Fibroblast of peridontal ligament (primary cell): ENCODE data around the gene COL19A1.
"Not testable (repeated sequence)": the region's sequence is repeated elsewhere in the genome, so short reads cannot be mapped to it uniquely, and the experiment has no call there.

ENCODE experiments used
- DNase-seq: peaks from one replicate; pipeline ENCODE4 v3.0.0-alpha.2; 2010; ENCODE audit errors: extremely low read depth

The COL19A1 gene

DNA sequence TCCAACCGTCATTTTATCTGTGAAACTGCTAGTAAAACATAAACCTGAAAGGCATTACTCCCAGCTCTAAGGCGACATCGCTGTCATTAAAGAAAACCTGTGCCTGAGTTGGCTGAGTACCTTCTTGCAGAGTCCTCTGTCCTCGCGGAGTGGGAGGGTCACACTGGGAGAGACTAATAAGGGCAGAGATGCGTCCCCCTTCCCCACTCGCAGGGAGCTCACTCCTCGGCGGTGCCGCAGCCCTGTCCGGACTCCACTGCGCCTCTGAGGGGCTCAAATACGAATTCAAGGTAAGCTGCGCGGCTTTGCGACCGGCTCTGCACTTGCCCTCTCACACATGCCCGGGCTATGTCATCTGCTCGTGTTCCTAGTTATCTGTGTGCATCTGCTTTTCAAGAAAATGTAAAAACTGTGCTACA lies at the start of gene COL19A1:
Gene COL19A1, plus strand, starts transcription at position 206 of the 419 bp plus-strand sequence. CDS start 13,012 bp downstream, outside the sequence.
- DNase-seq: no peak

DNA sequence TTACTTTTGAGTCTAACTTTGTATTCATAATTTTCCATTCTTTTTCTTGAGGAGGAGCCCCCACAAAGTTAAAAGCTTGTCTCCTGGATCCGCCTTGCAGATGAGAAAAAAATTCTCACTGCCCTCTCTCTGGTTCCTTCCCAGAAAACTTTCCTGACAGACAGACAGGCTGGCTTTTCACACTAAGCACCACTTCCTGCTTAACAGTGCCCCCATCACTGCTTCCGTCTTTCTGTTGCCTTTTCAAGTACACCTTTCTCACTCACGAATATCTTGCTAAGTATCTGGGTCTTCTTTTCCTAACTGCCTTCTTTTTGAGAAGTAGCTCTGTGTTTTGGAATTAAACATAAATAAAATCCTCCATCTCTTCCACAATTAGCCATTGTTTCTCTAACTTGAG lies 49.8 kb upstream of the COL19A1 start:
- no peak for DNase-seq

DNA sequence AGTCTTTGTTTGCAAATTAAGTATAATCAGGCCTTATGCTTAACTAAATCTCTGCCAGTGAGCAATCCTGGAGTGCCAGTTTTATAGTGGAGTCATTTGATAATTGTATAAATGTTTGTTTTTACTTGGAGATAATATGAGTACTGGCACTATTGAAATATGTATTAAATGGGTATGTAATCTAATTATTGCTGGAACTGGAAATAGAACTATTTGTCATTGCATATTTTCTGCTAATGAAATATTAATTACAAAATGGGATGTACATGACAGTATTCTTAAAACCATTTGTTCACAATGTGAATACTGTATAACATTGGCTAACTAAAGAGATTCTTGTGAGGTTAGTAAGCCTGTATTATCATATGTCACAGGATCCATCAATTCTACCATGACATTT lies 49.0 kb upstream of the COL19A1 start:
- DNase-seq: no peak

DNA sequence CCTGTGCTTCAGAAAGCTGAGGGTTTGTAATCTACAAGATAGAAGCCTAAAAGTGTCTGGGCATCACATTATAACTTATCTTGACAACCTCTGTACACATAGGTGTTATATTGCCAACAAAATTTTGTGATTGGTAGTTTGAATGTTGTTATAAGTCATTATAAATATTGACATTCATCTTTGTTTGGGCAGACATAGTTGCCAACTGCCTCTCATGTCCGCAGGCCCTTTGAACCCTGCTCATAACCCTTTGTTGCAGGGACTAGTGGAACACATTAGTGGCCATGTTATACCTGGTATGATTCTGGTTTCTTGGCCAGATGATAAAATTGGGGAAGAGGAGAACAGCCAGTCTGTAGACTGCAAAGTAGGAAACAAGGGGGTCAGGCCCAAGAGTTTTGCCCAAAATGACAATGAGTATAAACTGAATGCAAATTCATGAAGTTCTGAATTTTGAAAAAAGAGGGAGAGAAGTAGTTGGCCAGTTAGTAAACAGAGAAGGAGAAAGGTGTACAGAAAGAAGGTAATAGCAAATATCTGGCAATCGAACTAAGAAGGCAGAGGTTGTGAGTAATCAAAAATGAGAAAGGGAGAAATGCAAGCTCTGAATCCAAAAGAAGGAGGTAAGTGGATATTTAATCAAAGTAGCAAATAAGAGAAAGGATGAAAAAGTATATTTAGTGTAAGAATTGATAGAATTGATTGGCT lies 48.0 kb upstream of the COL19A1 start:
- DNase-seq: no peak

DNA sequence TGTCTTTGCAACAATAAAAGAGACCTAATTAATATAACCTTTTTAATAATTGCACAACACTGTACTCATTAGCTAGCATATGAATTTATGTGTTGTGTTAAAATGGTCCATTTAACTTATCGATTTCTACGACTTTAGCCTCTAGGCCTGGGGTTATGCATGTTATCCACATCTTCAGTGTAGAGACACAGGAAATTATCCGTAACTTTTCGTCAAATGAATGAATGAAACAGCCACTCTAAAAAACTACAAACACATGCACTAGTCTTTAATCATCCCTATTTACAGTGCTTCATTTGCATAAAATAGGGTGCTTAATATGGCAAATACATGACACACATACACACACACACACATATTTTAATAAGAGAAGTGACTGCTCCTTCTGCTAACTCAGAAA lies 47.2 kb upstream of the COL19A1 start:
- no peak for DNase-seq

DNA sequence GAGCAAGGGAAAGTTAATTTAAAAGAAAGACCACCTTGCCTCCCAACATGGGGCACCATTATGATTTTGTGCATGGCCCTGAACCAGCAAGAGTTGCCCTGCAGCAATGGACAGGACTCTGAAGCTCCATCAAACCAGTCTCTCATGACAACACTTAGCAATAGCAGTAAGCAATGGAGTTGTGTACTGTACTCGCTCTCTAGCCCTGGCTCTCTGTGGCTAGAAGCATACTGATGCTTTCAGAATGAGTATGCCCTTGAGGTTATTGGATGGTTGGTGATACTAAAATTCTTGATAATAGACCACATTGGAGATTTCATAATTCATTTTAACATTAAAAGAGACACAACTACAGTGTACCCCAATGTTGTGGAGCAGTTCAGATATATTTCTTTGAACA lies 46.3 kb upstream of the COL19A1 start:
- no peak for DNase-seq

DNA sequence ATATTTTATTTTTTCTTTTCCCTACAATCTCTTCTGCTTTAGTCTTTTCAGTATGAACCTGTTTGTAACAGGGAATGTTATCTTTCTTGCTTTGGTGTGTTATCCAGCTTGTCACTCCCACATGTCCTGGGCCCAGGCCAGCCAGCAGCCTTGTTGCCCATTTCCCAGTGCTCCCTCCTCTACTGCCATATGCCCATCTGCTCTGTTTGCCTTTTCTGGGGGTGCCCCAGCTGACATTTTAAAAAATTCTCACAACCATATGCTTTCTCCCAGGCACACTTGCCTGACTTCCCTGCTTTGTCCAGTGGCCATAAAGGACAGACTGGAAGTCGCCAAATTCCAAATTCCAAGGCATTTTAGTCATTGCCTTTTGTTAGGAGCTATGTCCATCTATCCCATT lies 45.9 kb upstream of the COL19A1 start:
- DNase-seq: no peak

DNA sequence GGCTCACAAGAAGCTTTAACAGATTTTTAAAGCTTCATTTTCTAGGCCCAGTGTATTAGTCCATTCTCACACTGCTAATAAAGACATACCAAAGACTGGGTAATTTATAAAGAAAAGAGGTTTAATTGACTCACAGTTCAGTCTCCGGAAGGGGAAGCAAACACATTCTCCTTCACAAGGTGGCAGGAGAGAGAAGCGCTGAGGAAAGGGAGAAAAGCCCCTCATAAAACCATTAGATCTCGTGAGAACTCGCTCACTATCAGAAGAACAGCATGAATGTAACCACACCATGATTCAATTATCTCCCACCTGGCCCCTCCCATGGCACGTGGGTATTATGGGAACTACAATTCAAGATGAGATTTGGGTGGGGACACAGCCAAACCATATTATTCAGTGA lies 42.0 kb upstream of the COL19A1 start:
- DNase-seq: not testable (repeated sequence)

DNA sequence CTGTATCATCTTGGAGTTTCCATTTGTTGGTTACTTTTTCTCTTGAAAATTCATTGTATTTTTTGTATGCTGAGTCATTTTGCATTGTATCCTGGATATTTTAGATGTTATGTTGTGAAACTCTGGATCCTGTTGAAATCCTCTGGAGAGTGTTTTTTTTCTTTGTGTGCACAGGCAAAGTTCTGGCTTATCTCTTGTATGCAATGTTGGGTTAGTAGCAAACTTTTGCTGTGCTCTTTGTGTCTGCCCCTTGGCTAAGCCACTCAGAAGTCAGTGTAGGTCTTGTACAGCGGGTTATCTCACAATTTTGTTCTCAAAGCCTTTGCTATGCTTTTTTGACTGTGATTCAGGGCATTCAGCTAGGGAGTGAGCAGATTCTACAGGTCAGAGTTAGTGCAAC lies 40.5 kb upstream of the COL19A1 start:
- DNase-seq: peak; percentile 84

DNA sequence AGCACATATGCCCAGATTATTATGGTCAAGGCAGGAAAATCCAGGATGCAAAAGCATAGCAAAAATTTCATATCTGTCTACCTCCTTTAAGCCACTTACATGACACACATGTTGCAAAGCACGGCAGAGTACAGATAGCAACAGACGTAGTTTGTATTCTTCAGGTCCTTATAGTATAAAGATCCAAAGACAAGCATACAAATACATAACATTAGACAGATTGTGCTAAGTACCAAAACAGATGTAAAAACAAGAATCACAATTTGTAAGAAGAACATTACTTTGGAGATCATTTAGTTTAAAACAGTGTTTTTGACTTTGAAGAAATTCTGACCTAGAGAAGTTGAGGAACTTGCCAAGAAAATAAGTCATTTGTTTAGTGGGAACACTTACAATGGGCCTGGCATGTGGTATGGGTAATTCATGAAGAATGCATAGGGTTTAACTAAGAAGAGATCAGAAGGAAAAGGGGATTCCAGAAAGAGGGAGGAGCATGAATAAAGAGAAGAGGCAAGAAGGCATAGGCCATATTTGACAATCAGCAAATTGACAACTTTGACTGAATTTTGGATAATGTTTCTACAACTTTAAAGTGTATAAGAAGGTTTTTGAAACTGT lies 39.0 kb upstream of the COL19A1 start:
- peak; percentile 90 for DNase-seq

DNA sequence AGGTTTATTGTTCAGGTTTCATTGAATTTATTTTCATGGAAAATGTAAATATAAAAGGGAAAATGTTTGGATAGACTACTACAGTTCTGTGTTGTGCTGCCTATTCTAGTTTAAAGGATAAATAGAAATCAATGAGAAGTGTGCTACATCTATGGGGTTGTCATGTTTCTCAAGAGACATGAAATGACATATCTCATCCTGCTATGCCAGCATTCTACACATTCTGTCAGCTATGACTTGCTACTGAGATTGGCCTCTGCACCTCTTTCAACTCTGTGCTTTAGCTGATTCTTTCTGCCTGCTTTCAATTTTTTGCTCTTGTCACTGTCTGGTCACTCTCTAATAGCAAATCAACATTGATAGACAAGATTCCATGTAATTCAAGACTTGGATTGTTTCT lies 33.8 kb upstream of the COL19A1 start:
- DNase-seq: no peak

DNA sequence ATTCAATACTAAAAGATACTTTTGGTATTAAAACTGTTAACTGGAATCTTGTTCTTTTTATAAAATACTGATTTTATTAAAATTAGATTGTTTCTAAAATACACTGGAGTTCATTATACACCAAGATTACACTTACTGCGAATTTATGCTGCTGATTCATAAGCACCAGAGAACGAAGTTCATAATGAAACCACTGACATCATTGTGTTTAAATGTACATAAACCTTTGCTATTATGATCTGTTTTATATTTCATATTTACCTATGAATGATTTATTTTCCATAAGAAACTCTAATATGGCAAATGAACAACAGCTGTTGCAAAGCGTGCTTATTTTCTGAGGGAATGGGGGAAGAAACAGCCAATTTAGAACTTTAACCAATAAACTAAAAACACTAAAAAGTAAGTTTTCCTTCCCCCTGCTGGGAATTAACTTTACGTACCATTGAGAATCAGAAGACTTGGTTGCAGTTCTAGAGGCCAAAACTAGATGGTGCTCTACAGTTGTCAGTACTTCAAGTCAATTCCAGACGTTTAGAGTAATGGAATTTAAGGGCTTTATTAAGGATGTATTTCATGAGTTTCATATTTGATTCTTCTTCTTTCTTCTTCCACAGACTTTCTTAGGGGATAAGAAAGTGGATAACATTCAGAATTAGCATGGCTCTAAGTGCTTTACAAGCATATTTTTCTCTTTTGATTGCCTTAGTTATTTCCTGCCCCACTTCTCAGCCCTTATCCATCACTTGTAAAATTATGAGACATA lies 30.8 kb upstream of the COL19A1 start:
- peak; percentile 93 for DNase-seq

DNA sequence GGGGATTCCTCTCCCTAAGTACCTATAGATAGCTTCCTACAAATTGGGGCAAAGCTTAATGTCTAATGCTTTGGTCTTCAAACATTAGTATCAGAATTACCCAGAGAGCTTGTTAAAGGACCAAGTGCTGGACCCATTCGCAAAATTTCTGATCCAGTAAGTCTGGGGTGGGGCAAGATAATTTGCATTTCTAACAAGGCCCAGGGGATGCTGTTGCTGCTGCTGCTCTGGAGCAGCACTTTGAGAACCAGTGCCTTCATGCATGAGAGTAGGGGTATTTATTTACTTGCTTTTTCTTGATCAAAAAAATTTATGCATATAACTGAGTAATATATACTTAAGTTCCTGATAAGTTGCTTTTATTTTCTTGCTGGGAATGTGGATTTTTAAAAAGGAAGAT lies 24.5 kb upstream of the COL19A1 start:
- DNase-seq: no peak

DNA sequence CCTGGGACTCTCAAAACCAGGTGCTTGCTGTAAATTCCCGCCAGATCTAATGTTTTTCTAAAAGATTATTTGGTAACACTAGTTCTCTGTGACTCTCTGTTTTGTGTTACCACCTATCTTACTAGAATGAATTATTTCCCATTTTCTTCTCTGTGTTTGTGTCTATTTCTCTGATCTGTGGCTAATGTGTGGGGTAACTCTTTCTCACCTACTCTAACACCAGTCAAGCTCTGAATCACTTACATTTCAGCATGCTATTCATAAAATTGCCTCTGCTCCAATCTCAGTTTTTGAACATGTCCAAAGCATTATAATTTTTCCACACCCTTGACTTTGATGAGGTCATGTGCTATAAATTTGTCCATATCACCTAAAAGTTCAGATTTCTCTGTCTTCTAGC lies 23.2 kb upstream of the COL19A1 start:
- no peak for DNase-seq

DNA sequence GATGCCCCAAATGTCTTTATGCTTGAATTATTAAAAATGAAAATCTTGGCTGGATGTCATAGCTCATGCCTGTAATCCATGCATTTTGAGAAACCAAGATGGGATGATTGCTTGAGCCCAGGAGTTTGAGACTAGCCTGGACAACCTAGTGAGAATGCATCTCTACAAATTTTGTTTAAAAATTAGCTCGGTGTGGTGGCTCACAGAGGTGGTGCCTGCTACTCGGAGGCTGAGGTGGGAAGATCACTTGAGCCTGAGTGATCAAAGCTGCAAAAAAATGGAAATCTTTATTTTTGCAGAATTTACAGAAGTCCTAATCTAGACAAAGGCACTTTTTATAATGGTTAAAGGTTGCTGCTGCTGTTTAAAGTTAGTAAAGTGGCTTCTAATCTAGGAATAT lies 20.0 kb upstream of the COL19A1 start:
- DNase-seq: no peak

DNA sequence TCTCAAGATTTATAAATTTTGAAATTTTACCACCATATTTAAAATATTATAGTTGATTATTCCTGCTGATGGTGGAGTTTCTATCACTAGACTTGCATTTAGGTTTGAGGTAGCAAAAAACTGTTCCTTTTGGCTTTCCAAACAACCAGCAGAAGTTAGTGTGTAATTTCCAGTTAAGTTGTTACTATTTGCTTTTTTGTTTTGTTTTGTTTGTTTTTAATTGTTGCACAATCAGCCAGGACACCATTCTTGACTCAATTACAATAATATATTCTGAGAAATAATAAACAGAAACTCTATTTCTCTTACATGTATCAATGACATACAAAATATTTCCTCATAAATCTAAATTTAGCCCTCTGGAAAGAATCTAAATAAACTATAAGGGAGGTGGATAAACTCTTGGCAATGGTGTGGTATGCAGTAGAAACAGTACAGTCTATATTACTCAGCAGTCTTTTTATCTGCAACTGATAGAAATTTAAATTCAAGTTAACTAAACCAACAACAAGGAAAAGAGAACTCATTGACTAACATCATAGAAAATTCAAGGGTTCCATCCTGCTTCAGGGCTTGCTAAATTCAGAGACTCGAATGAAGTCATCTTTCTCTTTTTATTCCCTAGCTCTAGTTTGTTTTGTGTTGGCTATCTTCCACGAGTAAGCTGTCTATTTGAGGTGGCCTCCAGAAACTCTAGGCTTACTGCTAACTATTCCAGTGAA lies 19.4 kb upstream of the COL19A1 start:
- DNase-seq: peak; percentile 51

DNA sequence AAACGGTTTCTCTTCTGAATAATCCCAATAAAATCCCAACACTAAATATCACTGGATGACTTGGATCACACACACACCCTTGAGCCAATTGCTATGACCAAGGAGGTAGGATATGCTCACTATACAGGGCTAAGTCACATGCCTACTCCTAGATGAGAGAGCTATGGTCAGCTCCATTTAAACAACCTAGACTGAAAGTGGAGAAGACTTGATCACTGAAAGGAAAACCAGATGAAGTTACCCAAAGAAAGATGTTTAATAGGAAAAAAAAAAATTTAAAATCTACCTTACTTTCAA lies 18.9 kb upstream of the COL19A1 start:
- DNase-seq: no peak

DNA sequence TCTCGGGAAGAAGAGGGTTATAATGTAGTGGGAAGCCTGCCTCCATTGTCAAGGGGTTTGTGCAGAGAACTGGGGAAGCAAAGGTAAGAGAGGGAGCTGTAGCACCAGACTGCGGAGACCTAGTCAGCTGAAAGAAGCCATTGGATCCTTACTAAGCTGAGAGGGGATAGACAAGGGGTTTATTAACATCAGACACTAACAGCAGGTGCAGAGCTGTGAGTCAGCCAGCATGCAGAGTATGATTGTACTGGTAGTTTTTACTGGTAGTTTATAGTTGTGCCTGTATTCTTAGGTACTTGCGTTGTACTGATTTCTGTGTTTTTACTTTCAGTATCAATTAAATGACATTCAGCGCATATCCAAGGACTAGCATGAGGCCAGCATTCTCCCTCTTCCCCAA lies 17.8 kb upstream of the COL19A1 start:
- no peak for DNase-seq

DNA sequence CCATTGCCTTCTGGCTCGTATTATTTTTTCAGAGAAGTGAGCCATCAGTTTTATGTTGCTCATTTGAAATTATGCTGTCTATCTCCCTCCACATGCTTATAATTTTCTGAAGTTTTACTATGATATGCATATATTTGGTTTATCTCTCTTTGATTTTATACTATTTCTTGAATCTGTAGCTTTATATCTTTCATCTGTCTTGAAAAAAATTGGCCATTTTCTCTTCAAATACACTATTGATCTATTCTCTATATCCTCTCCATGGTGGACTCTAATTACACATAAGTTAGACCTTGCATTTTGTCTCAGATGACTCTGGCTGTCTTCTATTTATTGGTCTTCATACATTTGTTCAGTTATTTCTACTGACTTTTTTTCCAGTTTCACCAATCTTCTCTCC lies 13.7 kb upstream of the COL19A1 start:
- DNase-seq: no peak

DNA sequence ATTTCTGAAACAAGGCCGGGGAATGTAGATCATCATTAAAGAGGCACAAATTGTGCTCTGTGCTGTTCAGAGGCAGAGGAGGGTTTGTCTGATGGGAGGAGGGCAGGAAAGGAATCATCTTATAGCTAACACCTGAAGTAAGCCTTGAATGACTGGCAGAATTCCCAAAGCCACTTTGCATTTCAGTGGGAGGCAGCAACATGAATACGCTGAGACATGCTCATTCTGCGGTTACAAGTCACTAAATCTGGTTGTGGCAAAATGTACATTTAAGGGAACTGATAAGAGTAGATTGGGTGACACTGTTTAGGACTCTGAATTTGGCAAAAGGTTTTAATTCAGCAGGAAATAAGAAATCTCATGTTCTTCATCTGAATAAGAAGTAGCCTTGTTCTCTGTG lies 4.4 kb upstream of the COL19A1 start:
- DNase-seq: no peak

DNA sequence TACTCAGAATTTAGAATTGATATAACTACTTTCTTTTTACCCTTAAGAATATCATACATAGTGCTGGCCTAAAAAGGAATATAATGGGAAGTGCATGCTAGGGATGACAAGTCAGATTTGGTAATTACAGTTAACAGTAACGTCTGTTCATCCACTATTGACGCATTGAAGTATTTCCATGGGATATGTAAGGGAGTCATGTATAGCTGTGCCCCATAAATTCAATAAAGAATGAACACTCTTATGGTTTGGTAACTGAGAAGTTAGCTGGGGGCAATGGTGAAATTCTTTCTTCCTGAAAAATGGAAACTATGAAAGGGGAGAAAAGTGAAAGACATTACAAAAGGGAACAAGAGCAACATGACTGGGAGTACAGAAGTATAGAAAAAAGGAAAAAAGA lies 2.6 kb upstream of the COL19A1 start:
- no peak for DNase-seq

DNA sequence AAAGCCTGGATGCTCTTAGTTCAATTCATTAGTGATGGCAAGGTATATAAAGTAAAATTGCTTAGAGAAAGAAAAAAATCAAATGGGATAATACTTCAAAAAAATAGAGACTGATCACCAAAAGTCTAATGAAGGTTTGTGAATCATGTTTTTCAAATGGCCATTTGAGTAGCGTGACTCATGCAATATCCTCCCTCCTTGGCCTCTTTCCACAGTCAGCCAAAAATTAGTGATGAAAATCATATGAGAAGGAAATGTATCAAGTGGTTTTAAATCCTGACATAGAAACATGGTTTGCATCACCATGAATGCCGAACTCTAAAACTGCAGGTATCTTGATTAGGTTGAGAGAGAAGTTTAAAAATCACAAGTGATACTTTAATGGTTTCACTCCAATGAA lies 1.2 kb upstream of the COL19A1 start:
- DNase-seq: peak; percentile 86
